GM12865 (cell line): ENCODE data around the gene ADARB2.
"Not testable (repeated sequence)": the region's sequence is repeated elsewhere in the genome, so short reads cannot be mapped to it uniquely, and the experiment has no call there.

ENCODE experiments used
- DNase-seq: peaks from one replicate; pipeline ENCODE4 v3.0.0; 2010; ENCODE audit warnings: low read depth
- H3K4me3 ChIP-seq: 2 replicates; pipeline ENCODE4 v1.5.1; 2011; ENCODE audit warnings: mild to moderate bottlenecking, low read depth, low read length, control low read depth
- TF ChIP-seq, protein P1 (sequence below): IDR thresholded peaks from 2 replicates; pipeline ENCODE4 v1.5.1; 2011; ENCODE audit warnings: low read length, control low read depth, low read depth, inconsistent platforms; ENCODE audit not compliant: insufficient read depth; ENCODE audit errors: missing control alignments

ADARB2 gene

DNA sequence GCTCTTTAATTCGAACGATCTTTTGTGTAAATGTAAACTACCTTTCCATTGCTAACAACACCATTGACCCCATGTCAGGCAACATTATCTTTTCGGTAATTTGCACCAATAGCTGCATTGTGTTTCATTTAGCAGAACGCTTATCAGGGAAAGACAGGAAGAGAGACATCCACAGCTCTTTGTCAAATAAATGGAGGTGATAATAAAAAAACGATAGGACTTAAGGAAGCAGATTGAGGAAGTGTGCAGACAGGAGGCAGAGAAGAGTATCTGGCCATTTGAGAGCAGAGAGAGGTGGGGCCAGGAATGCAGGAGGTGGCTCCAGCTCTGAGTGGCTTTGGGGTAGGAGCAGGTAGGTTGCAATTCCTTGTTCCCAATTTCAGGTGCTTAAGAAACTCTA, 37.5 kb upstream of the ADARB2 start:
- H3K4me3 ChIP-seq = no peak overlapping the region
- TF ChIP-seq, protein P1, sequence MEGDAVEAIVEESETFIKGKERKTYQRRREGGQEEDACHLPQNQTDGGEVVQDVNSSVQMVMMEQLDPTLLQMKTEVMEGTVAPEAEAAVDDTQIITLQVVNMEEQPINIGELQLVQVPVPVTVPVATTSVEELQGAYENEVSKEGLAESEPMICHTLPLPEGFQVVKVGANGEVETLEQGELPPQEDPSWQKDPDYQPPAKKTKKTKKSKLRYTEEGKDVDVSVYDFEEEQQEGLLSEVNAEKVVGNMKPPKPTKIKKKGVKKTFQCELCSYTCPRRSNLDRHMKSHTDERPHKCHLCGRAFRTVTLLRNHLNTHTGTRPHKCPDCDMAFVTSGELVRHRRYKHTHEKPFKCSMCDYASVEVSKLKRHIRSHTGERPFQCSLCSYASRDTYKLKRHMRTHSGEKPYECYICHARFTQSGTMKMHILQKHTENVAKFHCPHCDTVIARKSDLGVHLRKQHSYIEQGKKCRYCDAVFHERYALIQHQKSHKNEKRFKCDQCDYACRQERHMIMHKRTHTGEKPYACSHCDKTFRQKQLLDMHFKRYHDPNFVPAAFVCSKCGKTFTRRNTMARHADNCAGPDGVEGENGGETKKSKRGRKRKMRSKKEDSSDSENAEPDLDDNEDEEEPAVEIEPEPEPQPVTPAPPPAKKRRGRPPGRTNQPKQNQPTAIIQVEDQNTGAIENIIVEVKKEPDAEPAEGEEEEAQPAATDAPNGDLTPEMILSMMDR = no peak
- DNase-seq = no peak

DNA sequence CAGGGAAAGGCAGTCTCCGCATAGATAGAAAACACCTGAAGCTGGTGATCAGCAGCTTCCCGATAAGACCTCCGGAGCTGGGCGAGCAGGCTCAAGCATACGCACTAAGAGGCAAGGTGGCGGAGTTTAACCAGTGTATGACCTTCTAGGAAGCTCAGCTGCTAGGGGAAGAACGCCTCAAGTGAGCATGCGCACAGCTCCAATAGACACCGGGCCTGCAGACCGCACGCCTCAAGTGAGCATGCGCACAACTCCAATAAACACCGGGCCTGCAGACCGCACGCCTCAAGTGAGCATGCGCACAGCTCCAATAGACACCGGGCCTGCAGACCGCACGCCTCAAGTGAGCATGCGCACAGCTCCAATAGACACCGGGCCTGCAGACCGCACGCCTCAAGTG, 35.9 kb upstream of the ADARB2 start:
- DNase-seq, H3K4me3 ChIP-seq: not testable (repeated sequence)

DNA sequence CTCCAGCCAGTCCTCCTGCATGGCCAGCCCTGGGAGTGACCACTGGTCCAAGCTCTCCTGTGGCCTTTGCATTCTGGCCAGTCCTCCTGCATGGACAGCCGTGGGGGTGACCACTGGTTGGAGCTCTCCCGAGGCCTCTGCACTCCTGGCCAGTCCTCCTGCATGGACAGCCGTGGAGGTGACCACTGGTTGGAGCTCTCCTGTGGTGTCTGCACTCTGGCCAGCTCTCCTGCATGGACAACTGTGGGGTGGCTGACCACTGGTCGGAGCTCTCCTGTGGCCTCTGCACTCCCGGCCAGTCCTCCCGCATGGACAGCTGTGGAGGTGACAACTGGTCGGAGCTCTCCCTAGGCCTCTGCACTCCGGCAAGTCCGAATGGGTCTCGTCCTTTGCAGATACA, 28.7 kb upstream of the ADARB2 start:
- TF ChIP-seq, protein P1 = no peak
- no peak overlapping the region for H3K4me3 ChIP-seq
- no peak for DNase-seq

DNA sequence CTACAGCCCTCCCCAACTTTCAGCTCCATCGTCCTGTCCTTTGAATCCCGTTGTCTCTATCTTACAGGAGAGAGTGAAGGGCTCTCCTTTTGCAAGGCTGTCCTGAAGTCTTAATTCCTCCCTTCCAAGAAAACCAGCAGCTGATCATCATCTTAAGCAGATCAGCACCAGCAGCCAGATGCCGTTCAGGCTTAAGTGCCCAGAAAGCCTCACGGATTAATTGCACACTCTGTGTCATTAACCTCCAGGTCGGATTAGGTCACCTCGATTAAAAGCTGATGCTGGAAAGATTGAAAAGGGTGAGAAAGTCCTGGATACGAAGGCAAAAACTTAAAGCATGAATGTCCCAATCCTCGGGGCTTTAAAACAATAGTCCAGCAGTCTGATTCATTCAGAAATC, 24.8 kb upstream of the ADARB2 start:
- TF ChIP-seq, protein P1 = no peak
- no peak overlapping the region for H3K4me3 ChIP-seq
- DNase-seq = no peak

DNA sequence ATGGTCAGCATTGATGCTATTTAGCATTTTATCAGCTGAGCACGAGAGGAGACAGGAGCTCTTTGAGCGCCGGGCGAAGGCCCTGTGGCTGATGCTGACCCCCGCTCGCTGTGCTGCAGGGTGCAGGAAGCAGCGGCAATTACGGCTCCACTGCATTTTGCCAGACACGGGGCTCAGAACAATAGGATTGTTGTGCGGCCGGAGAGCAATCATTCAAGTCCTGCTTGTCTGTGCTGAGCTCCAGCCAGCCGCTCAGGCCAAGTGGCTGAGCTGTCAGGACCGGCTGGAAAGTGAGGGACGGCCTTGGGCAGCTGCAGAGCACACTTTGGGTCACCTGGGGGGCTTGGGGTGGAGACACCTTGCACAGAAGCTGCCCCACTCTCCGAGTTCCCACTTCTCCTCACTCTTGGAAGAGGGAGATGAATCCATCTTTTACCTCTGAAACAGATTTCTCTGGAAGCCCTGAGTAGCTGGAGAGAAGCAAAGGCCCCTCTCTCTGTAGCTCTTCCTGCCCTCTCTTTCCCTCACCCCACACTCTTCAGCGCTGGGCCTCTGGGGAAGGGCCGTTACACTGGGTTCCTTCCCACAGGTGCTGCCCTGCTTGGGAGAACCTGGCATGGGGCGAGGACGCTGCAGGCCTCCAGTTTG, 17.3 kb upstream of the ADARB2 start:
- no peak overlapping the region for H3K4me3 ChIP-seq
- TF ChIP-seq, protein P1 = no peak
- DNase-seq = no peak

DNA sequence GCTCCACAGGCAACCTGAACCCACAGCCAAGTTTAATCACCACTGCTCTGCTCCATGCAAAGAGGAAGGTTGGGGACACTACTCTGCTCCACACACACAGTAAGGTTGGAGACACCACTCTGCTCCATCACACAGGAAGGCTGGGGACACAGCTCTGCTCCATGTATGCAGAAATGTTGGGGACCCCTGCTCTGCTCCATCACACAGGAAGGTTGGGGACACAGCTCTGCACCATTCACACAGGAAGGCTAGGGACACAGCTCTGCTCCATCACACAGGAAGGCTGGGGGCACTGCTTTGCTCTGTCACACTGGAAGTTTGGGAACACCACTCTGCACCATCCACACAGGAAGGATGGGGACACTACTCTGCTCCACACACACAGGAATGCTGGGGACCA, 14.8 kb upstream of the ADARB2 start:
- DNase-seq = no peak
- no peak overlapping the region for H3K4me3 ChIP-seq
- TF ChIP-seq, protein P1 = no peak

DNA sequence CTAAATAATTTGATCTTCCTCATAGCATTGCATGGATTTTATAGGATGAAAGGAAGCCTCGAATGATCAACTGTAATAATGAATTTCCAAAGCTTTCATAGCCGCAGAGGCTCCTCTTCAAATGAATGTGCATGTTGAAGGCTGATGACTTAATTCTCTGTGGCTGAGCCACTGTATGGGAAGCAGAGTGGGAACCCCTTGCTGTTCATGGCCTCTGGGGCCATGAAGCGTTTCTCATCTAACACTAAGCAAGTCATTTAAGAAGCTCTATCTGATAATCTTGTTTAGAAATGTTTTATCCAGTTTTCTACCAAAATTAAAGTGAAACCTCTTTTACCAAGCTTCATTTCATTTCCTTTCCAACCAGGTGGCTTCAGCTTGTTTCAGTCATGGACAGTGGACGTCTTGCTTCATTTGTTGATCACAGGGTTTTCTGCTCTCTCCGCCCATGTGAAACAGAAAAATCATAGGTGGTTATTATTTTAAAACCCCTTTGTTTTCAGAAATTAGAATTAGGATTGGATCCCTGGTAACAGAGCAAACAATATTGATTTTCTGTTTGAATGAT, 10.3 kb upstream of the ADARB2 start:
- peak; percentile 54 for DNase-seq
- TF ChIP-seq, protein P1 = no peak
- H3K4me3 ChIP-seq = no peak overlapping the region

DNA sequence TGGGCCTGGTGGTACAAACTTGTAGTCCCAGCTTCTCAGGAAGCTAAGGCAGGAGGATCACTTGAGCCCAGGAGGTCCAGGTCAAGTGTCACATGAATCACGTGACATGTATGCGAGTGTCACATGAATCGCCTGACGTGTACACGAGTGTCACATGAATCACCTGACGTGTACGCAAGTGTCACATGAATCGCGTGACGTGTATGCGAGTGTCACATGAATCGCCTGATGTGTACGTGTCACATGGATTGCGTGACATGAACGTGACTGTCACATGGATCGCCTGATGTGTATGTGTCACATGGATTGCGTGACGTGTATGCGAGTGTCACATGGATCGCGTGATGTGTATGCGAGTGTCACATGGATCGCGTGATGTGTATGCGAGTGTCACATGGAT, 9.5 kb upstream of the ADARB2 start:
- TF ChIP-seq, protein P1 = no peak
- DNase-seq = no peak
- no peak overlapping the region for H3K4me3 ChIP-seq
